DND-41 (cell line): ENCODE measurements around the gene EEF2.
"Not testable (repeated sequence)": the region's sequence is repeated elsewhere in the genome, so short reads cannot be mapped to it uniquely, and the experiment has no call there.

Experiments
- ATAC-seq: fragments of 200-7000 bp; cut with Tn5 transposase; 3 replicates; pipeline ENCODE4 v1.9.1; 2021; ENCODE audit warnings: low read depth; ENCODE audit not compliant: insufficient read depth
- DNase-seq: peaks from one replicate; pipeline ENCODE4 v3.0.0-alpha.2; 2020
- H2AFZ ChIP-seq: 2 replicates; pipeline ENCODE4 v1.6.0; 2012; ENCODE audit warnings: low read depth, low read length
- H3K27ac ChIP-seq: 2 replicates; pipeline ENCODE4 v1.5.1; 2012; ENCODE audit warnings: low read length, inconsistent platforms
- H3K27me3 ChIP-seq: fragments of 200-600 bp; sonication (generic); 2 replicates; pipeline ENCODE4 v1.6.0; 2012; ENCODE audit warnings: low read length, mild to moderate bottlenecking, inconsistent platforms; ENCODE audit not compliant: insufficient read depth, poor library complexity
- H3K36me3 ChIP-seq: 2 replicates; pipeline ENCODE4 v1.5.1; 2012; ENCODE audit warnings: low read length, inconsistent platforms; ENCODE audit not compliant: insufficient read depth
- H3K4me1 ChIP-seq: 2 replicates; pipeline ENCODE4 v1.5.1; 2012; ENCODE audit warnings: mild to moderate bottlenecking, low read length; ENCODE audit not compliant: insufficient read depth
- H3K4me2 ChIP-seq: 2 replicates; pipeline ENCODE4 v1.6.0; 2012; ENCODE audit warnings: mild to moderate bottlenecking, moderate library complexity, low read length, inconsistent platforms; ENCODE audit not compliant: insufficient read depth
- H3K4me3 ChIP-seq, 2 experiments: fragments of 200-600 bp in 1 of 2; shearing (Covaris generic) in 1 of 2; 2 replicates each; pipeline ENCODE4 v1.5.1; 2012 to 2016; ENCODE audit warnings: inconsistent platforms in 2 of 2, low read length in 2 of 2, mild to moderate bottlenecking in 2 of 2, low read depth in 1 of 2, moderate library complexity in 1 of 2
- H3K79me2 ChIP-seq: 2 replicates; pipeline ENCODE4 v1.6.0; 2012; ENCODE audit warnings: low read length, inconsistent platforms; ENCODE audit not compliant: insufficient read depth
- H3K9ac ChIP-seq: 2 replicates; pipeline ENCODE4 v1.6.0; 2012; ENCODE audit warnings: low read depth, mild to moderate bottlenecking, inconsistent platforms, low read length, moderate library complexity
- H3K9me3 ChIP-seq: 2 replicates; pipeline ENCODE4 v1.5.1; 2012; ENCODE audit warnings: low read length, moderate library complexity, mild to moderate bottlenecking, inconsistent platforms; ENCODE audit not compliant: insufficient read depth, severe bottlenecking
- H4K20me1 ChIP-seq: 2 replicates; pipeline ENCODE4 v1.6.0; 2012; ENCODE audit warnings: low read length; ENCODE audit not compliant: insufficient read depth
- EZH2 ChIP-seq: IDR thresholded peaks from 3 replicates; pipeline ENCODE4 v1.6.1; 2012; ENCODE audit warnings: borderline replicate concordance, low read depth, mild to moderate bottlenecking, moderate library complexity, low read length, inconsistent platforms; ENCODE audit not compliant: severe bottlenecking
- TF ChIP-seq, protein P1 (sequence below): IDR thresholded peaks from 2 replicates; pipeline ENCODE4 v1.5.1; 2012; ENCODE audit warnings: borderline replicate concordance, low read length, moderate library complexity, mild to moderate bottlenecking; ENCODE audit not compliant: poor library complexity, severe bottlenecking; ENCODE audit errors: extremely low read depth

EEF2 gene

DNA sequence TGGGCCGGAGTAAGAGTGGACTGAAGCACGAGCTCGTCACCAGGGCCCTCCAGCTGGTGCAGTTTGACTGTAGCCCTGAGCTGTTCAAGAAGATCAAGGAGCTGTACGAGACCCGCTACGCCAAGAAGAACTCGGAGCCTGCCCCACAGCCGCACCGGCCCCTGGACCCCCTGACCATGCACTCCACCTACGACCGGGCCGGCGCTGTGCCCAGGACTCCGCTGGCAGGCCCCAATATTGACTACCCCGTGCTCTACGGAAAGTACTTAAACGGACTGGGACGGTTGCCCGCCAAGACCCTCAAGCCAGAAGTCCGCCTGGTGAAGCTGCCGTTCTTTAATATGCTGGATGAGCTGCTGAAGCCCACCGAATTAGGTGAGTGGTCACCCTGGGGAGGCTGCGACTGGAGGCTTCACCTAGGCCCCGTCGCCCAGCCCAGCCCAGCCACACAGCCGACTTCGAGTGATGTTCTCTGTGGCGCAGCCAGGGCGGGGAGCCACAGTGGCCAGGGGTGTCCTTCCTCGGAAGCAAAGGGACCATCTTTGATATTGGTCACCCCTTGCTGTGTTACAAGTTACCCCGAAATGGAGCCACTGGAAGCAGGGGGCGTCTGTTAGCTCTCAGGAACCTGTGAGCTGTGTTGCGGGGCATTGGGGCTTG is 27.8 kb upstream of the EEF2 start:
- ATAC-seq: no peak
- Histone ChIP-seq H3K4me2 (no peak overlapping the region), H3K27me3 (no peaks in the 10 kb centered on the region), H3K36me3 (peaks cover 80% of the 10 kb centered on the region), H3K79me2 (peaks cover 92% of the 10 kb centered on the region), H3K4me3 (no peak overlapping the region), H4K20me1 (peaks cover 86% of the 10 kb centered on the region), H3K27ac (no peak overlapping the region), H2AFZ (no peak overlapping the region), H3K9ac (no peak overlapping the region), H3K4me1 (peaks cover 34% of the 10 kb centered on the region), H3K9me3 (no peaks in the 10 kb centered on the region)
- DNase-seq: no peak
- TF ChIP-seq, protein P1, sequence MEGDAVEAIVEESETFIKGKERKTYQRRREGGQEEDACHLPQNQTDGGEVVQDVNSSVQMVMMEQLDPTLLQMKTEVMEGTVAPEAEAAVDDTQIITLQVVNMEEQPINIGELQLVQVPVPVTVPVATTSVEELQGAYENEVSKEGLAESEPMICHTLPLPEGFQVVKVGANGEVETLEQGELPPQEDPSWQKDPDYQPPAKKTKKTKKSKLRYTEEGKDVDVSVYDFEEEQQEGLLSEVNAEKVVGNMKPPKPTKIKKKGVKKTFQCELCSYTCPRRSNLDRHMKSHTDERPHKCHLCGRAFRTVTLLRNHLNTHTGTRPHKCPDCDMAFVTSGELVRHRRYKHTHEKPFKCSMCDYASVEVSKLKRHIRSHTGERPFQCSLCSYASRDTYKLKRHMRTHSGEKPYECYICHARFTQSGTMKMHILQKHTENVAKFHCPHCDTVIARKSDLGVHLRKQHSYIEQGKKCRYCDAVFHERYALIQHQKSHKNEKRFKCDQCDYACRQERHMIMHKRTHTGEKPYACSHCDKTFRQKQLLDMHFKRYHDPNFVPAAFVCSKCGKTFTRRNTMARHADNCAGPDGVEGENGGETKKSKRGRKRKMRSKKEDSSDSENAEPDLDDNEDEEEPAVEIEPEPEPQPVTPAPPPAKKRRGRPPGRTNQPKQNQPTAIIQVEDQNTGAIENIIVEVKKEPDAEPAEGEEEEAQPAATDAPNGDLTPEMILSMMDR: no peak
- no peak for TF ChIP-seq EZH2

DNA sequence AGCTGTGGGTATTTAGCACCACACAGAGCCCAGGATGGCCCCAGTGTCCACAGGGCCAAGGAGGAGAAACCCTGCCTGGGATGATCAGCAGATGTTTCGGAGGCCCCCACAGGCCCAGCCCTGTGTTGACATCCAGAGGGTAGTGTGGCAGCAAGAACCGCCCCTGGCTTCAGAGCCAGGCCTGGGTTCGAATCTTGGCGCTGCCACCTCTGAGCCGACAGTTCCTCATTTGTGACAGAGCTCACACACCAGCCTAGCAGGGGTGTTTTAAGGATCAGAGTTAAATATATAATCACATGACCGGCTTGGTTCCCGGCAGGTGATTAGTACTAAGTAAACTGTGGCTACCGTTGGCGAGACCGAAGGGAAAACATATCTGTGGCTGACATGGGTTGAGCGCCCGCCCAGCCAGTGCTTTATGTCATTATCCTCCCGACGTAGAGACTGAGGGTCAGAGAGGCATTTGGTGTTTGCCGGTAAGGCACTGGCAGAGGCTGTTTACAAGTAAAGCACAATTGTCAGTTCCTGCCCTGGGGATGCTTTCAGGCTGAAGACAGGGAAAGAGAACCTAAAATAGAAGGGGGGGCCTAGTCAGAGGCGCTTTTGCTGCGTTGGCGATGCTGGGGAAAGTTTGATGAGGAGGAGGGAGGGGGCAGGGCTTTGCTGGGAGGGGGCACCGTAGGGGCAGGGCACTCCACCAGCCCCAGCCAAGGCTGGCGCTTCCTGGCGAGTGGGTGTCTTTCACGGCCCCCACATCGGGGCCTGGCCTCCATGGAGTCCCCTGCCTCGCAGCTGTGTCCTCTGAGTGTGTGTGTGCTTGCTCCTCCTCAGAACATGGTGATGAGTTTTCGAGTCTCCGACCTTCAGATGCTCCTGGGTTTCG is 27.1 kb upstream of the EEF2 start:
- Histone ChIP-seq H3K4me3 (no peak overlapping the region), H3K9me3 (no peaks in the 10 kb centered on the region), H4K20me1 (peaks cover 87% of the 10 kb centered on the region), H3K27me3 (no peaks in the 10 kb centered on the region), H3K36me3 (peaks cover 78% of the 10 kb centered on the region), H3K27ac (no peak overlapping the region), H2AFZ (no peak overlapping the region), H3K4me1 (peaks cover 34% of the 10 kb centered on the region), H3K4me2 (no peak overlapping the region), H3K79me2 (peaks cover 92% of the 10 kb centered on the region), H3K9ac (no peak overlapping the region)
- ATAC-seq (no peak), DNase-seq (no peak)
- TF ChIP-seq, protein P1: no peak
- TF ChIP-seq EZH2: no peak

DNA sequence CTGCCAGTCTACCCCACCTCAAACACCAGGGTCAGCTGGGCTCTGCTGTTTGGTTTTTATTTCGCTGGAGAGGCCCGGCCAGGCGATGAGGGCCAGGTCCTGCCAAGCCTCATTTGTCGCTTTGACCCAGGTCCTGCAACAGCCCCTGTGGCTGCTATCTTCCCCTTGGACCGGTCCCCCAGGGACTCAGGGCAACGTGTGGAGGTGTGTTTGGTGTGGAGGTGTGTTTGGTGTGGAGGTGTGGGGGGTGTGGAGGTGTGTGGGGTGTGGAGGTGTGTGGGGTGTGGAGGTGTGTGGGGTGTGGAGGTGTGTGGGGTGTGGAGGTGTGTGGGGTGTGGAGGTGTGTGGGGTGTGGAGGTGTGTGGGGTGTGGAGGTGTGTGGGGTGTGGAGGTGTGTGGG is 26.2 kb upstream of the EEF2 start:
- not testable (repeated sequence) for H2AFZ ChIP-seq, H3K27me3 ChIP-seq, H3K9me3 ChIP-seq, H3K9ac ChIP-seq, H3K4me3 ChIP-seq, DNase-seq, ATAC-seq, H3K27ac ChIP-seq
- Histone ChIP-seq H3K4me2 (peak overlapping the region; percentile 99; the same call in 1 of the 2 replicates), H3K36me3 (peaks cover 70% of the 10 kb centered on the region), H3K79me2 (peaks cover 90% of the 10 kb centered on the region), H3K4me1 (peaks cover 40% of the 10 kb centered on the region), H4K20me1 (peaks cover 78% of the 10 kb centered on the region)

DNA sequence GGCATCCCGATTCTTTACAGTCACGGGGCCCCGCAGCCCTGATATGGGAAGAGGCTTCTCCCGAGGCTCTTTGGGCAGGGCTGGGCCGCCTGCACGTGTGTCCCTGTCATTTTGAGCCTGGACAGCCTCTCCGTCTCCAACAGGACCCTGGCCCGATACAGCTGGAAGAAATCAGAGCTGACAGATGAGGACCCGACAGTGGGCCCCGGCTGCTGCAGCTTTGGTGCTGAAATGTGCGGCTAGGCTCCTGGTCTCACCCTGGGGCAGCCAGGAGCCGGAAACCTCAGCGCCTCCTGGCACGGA is 25.5 kb upstream of the EEF2 start:
- Histone ChIP-seq H3K27ac (no peak overlapping the region), H3K36me3 (peaks cover 64% of the 10 kb centered on the region), H3K9ac (no peak overlapping the region), H3K4me3 (no peak overlapping the region), H2AFZ (no peak overlapping the region), H3K27me3 (no peaks in the 10 kb centered on the region), H3K79me2 (peaks cover 84% of the 10 kb centered on the region), H4K20me1 (peaks cover 71% of the 10 kb centered on the region), H3K9me3 (no peaks in the 10 kb centered on the region), H3K4me1 (peaks cover 46% of the 10 kb centered on the region), H3K4me2 (peak overlapping the region; percentile 99; the same call in 1 of the 2 replicates)
- ATAC-seq (no peak), DNase-seq (no peak)
- TF ChIP-seq, protein P1: no peak
- no peak for TF ChIP-seq EZH2
